ENCODE data around the gene GPC6. TPM values are rescaled to one million over a fixed set of nuclear protein-coding genes. Genes with fewer than 3 reads are reported as not detected.

The GPC6 gene
- total RNA-seq, 1 donor from 2014 or later: 16.1 TPM

DNA sequence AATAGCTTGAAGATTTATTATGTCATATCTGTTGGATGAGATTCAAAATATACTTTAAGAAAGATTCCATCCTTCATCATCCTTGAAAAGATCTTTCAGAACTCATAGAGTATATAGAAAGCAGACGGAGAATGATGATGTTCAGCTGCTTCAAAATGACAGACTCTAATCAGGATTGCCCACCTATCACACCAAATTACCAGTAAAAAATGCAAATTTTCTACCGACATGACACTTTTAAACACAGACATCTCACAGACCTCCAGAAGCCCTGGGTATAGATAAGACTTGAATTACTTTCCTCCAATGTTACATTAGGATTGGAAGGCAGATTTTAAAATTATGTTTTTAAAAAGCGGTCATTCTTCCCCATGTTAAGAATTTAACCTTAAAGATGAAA, 235.5 kb downstream of the GPC6 start:
- Mint-ChIP-seq H3K9me3 (ENCODE audit: unreplicated experiment) (no peaks in the 10 kb centered on the region), H3K27me3 (ENCODE audit: unreplicated experiment) (no peaks in the 10 kb centered on the region), H3K36me3 (ENCODE audit: low read depth, unreplicated experiment) (no peaks in the 10 kb centered on the region), H3K4me1 (ENCODE audit: unreplicated experiment) (peaks cover 5% of the 10 kb centered on the region), H3K4me3 (ENCODE audit: unreplicated experiment) (no peak overlapping the region), H3K27ac (ENCODE audit: unreplicated experiment) (no peak overlapping the region)
- TF ChIP-seq, protein P1, sequence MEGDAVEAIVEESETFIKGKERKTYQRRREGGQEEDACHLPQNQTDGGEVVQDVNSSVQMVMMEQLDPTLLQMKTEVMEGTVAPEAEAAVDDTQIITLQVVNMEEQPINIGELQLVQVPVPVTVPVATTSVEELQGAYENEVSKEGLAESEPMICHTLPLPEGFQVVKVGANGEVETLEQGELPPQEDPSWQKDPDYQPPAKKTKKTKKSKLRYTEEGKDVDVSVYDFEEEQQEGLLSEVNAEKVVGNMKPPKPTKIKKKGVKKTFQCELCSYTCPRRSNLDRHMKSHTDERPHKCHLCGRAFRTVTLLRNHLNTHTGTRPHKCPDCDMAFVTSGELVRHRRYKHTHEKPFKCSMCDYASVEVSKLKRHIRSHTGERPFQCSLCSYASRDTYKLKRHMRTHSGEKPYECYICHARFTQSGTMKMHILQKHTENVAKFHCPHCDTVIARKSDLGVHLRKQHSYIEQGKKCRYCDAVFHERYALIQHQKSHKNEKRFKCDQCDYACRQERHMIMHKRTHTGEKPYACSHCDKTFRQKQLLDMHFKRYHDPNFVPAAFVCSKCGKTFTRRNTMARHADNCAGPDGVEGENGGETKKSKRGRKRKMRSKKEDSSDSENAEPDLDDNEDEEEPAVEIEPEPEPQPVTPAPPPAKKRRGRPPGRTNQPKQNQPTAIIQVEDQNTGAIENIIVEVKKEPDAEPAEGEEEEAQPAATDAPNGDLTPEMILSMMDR (IDR thresholded peaks at IDR 0.05; ENCODE audit: unreplicated experiment): no peak
- DNase-seq (ENCODE audit: low spot score): no peak

DNA sequence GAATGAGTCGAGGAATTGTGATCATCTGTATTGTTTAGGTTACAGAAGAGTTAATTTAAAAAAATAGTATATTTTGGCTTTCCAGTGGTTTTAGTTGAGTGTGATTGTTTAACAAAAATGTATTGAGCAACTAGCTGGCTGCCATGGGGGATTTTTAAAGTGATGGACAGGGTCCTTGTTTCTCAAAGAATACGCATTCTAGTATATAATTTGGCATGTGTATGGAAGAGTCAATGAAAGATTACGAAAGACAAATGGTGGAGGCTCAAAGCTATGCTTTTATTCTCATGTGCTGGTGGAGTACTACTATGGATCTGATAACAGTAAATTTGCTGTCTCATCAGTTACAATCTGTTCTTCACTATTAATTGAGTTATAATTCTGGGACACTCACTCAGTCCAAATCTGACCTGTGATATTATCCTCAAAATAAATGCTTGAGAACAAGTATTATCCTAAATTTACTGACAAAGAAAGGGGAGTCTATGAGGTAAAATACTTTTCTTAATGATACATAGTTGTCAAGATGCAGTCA, 240.0 kb downstream of the GPC6 start:
- Mint-ChIP-seq H3K27me3 (ENCODE audit: unreplicated experiment) (no peaks in the 10 kb centered on the region), H3K4me1 (ENCODE audit: unreplicated experiment) (peaks cover 4% of the 10 kb centered on the region), H3K4me3 (ENCODE audit: unreplicated experiment) (no peak overlapping the region), H3K36me3 (ENCODE audit: low read depth, unreplicated experiment) (no peaks in the 10 kb centered on the region), H3K27ac (ENCODE audit: unreplicated experiment) (no peak overlapping the region), H3K9me3 (ENCODE audit: unreplicated experiment) (no peaks in the 10 kb centered on the region)
- no peak for DNase-seq (ENCODE audit: low spot score)
- TF ChIP-seq, protein P1 (IDR thresholded peaks at IDR 0.05; ENCODE audit: unreplicated experiment): no peak

DNA sequence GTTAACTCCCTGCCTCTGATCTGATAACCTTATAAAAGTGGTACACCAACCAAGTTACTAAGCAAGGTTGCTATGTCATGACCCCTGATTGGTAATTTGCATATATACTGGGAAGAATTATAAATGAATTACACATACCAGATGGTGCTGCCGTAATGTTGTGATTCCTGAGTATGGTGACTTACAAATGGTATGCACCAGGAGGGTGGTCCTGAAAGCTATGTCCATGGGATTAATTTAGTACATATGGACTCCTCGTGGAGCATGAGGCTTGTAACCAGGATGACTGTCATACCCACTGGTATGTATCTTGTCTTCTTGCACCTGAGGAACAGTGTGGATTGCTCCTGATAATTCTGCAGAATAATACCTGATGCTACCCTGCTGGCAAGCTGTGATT, 240.6 kb downstream of the GPC6 start:
- Mint-ChIP-seq H3K36me3 (ENCODE audit: low read depth, unreplicated experiment) (no peaks in the 10 kb centered on the region), H3K4me3 (ENCODE audit: unreplicated experiment) (no peak overlapping the region), H3K4me1 (ENCODE audit: unreplicated experiment) (no peaks in the 10 kb centered on the region), H3K9me3 (ENCODE audit: unreplicated experiment) (peaks cover 4% of the 10 kb centered on the region), H3K27ac (ENCODE audit: unreplicated experiment) (no peak overlapping the region), H3K27me3 (ENCODE audit: unreplicated experiment) (peaks cover 4% of the 10 kb centered on the region)
- no peak for DNase-seq (ENCODE audit: low spot score)
- TF ChIP-seq, protein P1 (IDR thresholded peaks at IDR 0.05; ENCODE audit: unreplicated experiment): no peak

DNA sequence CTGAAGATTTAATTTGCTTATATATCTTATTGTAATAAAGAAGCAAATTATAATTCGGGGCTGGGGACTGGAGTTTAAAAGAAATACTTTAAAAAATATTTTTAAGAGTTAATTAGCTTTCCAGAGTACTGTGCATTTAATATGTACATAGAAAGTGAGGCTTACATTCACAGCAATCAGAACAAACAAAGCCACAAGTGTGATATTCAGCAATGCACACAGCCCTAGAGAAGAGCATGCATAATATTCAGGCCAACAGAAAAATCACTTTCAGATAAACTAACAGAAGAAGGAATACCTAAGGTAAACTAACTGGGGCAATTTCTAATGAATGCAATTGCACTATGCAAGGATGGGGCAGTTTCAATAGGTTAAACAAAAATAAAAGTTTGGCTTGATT, 241.8 kb downstream of the GPC6 start:
- DNase-seq (ENCODE audit: low spot score): no peak
- Mint-ChIP-seq H3K36me3 (ENCODE audit: low read depth, unreplicated experiment) (no peaks in the 10 kb centered on the region), H3K27ac (ENCODE audit: unreplicated experiment) (no peak overlapping the region), H3K27me3 (ENCODE audit: unreplicated experiment) (peaks cover 4% of the 10 kb centered on the region), H3K9me3 (ENCODE audit: unreplicated experiment) (peaks cover 5% of the 10 kb centered on the region), H3K4me3 (ENCODE audit: unreplicated experiment) (no peak overlapping the region), H3K4me1 (ENCODE audit: unreplicated experiment) (no peaks in the 10 kb centered on the region)
- TF ChIP-seq, protein P1 (IDR thresholded peaks at IDR 0.05; ENCODE audit: unreplicated experiment): no peak

DNA sequence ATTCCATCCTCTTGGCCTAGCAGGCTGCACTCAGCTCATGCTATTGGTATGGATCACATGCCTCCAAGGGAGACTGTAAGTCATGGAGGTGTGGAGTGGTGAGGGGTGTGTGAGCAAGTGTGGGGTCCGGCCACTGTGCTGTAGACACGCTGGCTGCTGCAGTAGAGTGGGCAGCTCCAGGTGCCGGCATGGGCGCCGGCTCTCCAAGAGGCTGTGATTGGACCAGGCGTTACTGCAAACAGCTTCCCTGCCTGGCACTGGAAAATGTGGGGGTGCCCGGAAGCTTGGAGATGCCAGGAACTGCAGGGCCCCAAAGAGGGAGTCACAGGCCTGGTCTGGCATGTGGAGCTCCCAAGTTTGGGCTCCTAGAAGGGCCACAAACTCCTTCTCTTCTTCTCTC, 245.7 kb downstream of the GPC6 start:
- Mint-ChIP-seq H3K27me3 (ENCODE audit: unreplicated experiment) (peaks cover 7% of the 10 kb centered on the region), H3K4me3 (ENCODE audit: unreplicated experiment) (no peak overlapping the region), H3K4me1 (ENCODE audit: unreplicated experiment) (no peaks in the 10 kb centered on the region), H3K36me3 (ENCODE audit: low read depth, unreplicated experiment) (no peaks in the 10 kb centered on the region), H3K9me3 (ENCODE audit: unreplicated experiment) (peaks cover 5% of the 10 kb centered on the region), H3K27ac (ENCODE audit: unreplicated experiment) (no peak overlapping the region)
- no peak for DNase-seq (ENCODE audit: low spot score)
- TF ChIP-seq, protein P1 (IDR thresholded peaks at IDR 0.05; ENCODE audit: unreplicated experiment): no peak

Data from endothelial cell (in vitro differentiated cells).